HL-60 (cell line): ENCODE results near the gene CCDC57.

Source experiments
- GABPA ChIP-seq: IDR thresholded peaks from 2 replicates; pipeline ENCODE4 v1.6.1; 2012; ENCODE audit warnings: low read depth
- TF ChIP-seq, protein P1 (sequence below): IDR thresholded peaks from one replicate; pipeline ENCODE4 v1.5.1; 2011; ENCODE audit warnings: low read length, control low read depth, inconsistent platforms; ENCODE audit not compliant: insufficient read depth

DNA sequence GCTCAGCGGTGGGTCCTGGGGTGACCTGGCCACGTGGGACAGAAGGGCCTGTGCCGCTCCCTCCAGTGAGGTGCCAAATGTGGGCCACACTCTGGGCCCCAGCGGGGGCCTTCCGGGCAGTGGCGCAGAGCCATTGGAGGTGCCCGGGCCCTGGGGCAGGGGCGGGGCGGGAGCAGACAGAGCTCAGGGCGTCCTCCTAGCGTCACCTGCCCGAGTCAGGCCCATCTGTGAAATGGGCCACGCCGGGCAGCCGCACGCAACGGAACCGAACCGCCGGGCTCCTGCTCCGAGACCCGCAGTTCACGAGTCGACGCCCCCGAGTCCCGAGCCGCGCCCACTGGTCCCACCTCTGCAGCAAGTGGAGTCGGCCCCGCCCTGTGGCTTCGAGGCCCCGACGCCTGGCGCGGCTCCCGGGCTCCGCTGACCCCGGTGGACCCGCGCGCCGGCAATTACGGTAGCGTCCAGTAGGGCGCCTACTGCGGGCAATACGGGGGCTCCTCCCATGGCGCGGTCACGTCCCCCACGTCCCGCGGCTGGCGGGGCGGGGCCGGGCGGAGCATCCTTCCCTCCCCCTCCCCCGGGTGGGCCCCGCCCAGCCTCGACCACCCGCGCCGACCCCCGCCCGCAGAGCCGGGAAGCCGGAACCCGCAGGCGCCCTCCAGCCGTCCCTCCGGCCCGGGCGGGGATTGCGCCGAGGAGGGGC lies 18.1 kb upstream of the CCDC57 start:
- TF ChIP-seq, protein P1, sequence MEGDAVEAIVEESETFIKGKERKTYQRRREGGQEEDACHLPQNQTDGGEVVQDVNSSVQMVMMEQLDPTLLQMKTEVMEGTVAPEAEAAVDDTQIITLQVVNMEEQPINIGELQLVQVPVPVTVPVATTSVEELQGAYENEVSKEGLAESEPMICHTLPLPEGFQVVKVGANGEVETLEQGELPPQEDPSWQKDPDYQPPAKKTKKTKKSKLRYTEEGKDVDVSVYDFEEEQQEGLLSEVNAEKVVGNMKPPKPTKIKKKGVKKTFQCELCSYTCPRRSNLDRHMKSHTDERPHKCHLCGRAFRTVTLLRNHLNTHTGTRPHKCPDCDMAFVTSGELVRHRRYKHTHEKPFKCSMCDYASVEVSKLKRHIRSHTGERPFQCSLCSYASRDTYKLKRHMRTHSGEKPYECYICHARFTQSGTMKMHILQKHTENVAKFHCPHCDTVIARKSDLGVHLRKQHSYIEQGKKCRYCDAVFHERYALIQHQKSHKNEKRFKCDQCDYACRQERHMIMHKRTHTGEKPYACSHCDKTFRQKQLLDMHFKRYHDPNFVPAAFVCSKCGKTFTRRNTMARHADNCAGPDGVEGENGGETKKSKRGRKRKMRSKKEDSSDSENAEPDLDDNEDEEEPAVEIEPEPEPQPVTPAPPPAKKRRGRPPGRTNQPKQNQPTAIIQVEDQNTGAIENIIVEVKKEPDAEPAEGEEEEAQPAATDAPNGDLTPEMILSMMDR, result no peak
- no peak for TF ChIP-seq GABPA
